NCI-H2107 treated with DMSO at 0.1 percent for 48 hours (cell line): ENCODE measurements around the gene TBC1D21.

Source experiments
- DNase-seq: peaks from one replicate; lab custom pipeline; 2025; ENCODE audit not compliant: unreplicated experiment; lab: John Stamatoyannopoulos, UW

TBC1D21 gene, protein sequence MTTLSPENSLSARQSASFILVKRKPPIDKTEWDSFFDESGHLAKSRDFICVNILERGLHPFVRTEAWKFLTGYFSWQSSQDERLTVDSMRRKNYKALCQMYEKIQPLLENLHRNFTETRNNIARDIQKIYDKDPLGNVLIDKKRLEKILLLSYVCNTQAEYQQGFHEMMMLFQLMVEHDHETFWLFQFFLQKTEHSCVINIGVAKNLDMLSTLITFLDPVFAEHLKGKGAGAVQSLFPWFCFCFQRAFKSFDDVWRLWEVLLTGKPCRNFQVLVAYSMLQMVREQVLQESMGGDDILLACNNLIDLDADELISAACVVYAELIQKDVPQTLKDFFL

DNA sequence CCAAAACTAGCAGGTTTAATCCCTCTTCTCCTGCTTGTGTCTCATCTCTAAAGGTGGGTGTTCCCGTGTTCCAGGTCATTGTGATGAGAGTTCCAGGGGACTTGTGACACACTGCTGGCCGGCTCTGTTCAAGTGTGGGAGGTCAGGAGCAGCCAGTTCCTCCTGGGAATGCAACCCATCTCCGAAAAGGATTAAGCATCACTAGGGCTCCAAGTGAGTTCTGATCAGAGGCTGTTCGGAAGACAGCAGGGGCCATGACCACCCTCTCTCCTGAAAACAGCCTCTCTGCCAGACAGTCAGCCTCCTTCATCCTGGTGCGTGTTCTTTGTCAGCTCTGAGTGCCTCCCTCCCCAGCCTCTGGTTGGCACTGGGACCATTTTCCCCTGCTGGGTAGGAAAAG lies at the start of gene TBC1D21:
Gene TBC1D21, plus strand, starts transcription at position 109 of the 400 bp plus-strand sequence. Its CDS starts 146 bp downstream, at position 255.
- DNase-seq: no peak

DNA sequence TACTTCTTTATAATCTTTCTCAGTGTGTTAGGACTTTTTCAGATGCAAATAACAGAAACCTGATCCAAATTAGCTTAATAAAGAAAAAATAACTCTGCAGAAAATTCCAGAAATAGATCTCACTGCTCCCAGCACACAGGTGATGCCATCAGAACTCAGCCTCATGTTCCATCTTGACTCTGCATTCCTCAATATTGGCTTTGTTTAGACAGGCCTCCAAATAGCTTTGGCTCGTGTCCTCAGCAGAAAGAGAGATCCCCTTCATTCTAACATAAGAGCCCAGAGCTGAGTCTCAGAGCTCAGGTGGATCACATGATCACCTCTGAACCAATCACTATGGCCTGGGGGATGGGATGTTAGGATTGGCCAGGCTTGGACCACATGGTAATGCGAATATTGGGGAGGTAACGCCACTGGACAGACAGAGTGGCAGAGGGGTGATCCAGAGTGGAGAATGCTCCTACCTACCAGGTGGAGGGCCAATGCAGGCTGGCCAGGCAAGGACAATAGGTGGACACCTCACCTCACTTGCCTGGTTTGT lies 46.6 kb upstream of the TBC1D21 start:
- no peak for DNase-seq

DNA sequence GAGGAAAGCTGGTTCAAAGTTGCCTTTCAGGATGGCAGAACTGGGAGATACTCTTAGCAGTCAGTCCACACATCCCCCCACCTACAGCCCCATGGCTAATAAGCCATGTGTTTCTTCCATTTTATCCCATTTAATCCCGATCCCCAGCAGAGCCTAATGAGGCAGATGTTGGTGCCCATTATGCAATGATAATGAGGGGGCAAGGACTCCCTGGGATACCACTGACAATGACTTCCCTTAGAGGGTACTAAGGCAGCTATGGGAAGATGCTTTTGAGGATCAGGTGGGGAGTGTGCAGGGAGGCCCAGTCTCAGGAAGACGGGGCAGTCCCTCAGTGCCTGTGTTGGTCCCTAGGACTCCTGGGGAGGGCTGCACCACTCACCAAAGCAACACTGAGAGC lies 43.8 kb upstream of the TBC1D21 start:
- DNase-seq: no peak

DNA sequence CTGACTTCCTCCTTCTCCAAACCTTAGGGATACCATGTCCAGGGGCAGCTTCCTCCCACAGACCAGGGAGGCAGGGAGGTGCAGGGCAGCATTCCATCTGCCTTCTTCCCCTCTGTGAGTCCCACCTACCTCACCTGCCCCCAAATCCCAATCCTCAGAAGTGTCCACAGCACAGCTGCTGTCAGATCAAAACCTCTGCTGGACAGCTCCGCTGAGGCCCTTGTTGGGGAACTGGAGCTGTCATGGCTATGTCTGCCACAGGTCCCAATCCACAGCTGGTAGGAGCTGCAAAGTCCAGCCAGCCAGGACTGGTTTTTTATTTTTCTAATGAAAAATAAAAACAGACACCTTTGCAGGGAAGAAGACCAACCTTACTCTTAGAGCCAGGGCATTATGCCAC lies 40.7 kb upstream of the TBC1D21 start:
- DNase-seq: no peak

DNA sequence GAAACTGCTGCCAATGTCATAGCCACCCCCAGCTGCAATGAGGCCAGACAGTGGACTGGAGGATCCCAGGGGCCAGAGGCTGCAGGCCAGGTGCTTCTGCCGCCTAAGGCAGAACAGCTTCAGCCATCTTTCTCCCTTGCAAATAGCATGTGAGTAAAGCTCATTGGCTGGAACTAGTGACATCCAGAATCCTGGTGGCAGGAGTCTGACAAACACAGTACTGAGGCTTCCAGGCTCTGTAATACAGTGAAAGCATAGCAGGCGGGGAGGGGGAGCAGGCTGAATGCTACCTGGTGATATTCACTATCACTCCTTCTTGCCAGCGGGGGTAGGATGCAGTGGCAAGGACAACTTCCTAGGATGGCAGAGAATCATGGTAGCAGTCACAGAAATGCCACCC lies 36.5 kb upstream of the TBC1D21 start:
- no peak for DNase-seq

DNA sequence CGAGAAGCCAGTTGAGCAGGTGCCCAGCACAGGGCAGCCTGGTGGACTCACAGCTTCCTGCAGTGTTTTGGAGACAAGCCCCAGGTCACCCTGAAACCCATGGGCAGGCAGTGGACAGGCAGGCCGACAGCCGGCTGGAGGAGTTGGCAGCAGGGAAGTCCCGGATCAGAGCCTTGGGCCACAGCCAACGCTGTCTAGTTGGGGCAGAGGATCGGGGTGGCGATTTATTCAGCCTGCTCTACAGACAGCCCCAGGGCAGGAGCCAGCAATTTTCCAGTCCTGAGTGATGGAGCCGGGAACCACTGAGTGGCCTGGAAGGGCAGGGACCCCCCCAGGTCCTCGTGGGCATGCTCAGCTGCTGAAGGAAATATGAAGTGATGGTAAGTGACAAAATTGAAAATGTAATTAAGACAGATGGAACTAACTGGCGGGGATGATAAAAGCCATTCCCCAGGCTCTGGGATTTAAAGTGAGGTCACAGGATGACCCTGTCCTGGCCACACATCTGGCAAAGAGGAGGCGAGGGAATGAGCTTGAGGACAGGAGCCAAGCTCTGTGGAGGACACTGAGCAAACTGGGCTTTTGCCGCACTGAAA lies 34.4 kb upstream of the TBC1D21 start:
- no peak for DNase-seq

DNA sequence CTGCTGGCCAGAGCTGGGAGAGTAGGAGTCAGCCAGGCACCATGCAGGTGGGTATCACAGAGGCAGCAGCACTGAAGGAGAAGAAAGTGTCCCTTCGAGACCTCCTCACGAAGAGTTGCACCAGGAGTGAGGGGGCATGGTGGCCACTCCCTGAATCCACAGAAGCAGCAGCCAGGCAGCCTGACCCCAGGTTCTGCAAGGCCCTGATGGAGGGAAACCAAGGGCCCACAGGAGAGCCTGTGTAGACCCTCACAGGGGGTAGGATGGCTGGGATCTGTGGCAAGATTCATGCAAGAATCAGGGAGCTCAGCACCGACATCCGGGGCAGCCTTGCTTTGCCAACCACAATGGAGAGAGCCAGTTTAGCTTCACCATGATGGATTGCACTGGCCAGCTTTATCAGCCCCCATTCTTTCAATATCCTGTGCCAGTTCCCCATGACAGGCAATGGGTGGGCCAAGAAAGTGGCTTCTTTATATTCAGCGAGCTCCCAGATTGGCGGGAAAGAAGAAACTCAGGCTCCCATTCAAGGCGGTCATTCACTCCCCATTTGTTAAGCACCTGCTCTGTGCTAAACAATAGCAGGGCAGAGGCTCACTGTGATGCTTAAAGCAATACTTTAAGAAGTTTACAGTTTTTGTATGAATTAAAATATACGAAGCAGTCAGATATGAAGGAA lies 33.5 kb upstream of the TBC1D21 start:
- DNase-seq: no peak

DNA sequence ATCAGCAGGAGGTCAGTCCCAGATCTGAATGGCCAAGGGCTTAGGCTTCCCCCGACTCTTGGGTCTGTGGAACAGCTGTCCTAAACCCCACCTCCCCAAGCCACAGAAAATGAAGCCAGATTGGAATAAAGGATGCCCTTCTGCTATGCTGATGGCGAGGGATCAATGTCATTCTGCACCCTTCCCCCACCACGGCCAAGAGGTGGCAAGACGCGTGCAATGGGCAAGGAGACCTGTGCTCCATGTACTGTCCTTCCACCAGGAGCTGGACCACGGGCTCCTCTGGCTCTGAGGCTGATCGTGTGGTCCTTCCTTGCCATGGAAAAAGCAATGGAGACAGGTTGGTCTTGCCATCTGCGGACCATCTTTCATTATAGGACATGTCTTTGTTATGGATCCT lies 32.6 kb upstream of the TBC1D21 start:
- DNase-seq: no peak

DNA sequence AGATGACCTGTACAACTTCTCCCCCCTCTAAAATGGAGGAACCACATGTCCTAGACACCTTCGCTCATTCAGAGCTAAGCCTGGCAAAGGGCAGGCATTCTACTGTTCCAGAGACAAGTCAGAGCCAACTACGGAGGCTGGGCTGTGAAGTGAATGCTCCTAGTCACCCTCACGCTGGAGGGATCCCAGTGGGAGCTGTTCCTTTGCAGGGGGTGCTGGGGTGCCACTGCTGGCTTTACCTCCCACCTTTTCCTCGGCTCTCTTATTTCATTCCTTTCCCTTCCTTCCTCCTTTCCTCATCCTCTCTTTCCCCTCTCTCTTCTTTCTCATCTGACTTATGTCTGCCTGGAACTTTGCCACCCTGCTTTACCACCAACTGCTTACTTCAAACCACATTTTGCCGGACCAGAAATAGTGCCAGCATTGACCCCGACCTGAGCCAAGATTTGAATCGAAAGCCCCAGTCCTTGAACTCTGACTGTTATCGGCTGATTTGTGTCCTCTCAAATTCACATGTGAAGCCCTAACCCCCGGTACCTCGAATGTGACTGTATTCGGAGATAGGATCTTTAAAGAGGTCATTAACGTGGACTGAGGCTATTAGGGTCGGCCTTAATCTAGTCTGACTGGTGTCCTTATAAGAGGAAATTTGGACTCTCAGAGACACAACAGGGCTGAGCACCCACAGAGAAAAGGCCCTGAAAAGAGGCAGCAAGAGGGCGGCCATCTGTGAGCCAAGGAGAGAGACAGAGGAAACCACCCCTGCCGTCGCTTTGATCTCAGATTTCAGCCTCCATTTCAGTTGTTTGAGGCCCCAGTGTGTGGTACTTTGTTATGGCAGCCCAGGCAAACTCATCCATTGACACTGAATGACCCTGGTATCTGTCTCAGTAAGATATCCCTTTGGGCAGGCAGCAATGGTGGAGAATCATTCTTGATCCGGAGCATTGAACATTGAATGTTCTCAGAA lies 31.3 kb upstream of the TBC1D21 start:
- no peak for DNase-seq

DNA sequence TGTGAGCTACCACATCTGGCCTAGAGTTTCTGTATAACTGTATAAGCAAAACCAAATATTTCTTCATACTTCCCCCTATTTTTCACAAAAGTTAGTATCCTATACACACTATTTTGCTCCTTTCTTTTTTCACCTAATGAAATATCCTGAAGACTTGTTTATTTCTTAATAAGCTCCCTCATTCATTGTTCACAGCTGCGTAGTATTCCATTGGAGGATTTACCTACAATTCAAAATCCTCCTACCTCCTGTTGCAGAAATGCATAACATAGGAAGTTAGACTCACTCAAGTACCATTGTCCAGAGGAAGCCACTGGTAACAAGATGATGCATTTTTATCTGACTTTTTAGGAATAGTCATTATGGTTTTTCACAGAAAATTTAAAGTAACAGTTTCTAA lies 29.6 kb upstream of the TBC1D21 start:
- DNase-seq: no peak

DNA sequence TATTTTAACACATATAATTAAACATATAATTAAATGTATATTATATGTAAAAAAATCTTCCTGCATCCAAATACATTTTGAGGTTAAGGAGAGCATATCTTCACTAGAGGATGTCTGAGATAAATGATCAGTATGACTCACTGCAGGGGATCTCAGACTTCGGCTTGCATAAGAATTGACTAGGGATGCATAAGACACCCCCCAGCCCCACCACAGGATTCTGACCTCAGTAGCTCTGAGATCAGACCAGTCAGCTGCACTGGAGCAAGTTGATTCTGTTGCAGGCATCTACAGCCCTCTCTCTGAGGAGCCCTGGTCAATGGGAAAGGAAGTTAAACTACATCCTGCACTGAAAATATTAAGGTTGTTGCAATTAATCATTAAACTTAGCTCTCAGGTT lies 29.0 kb upstream of the TBC1D21 start:
- DNase-seq: no peak

DNA sequence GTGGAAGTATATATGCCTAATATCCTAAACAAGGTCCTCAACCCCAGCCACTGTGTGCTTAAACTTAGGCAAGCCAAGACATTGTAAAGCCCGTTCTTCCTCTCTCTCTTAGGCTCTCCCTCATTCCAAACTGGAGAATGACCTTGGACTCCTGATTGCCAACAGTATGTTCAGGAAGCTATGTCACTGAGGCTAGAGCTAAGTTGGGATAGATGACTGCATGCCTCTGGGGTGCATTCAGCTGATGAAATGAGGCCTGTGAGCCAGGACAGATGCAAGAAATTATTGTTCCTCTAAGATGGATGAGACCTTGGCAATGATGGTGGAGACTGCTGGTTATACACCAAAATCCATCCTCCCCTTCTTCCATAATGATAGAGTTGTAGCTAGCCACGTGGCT lies 27.9 kb upstream of the TBC1D21 start:
- no peak for DNase-seq

DNA sequence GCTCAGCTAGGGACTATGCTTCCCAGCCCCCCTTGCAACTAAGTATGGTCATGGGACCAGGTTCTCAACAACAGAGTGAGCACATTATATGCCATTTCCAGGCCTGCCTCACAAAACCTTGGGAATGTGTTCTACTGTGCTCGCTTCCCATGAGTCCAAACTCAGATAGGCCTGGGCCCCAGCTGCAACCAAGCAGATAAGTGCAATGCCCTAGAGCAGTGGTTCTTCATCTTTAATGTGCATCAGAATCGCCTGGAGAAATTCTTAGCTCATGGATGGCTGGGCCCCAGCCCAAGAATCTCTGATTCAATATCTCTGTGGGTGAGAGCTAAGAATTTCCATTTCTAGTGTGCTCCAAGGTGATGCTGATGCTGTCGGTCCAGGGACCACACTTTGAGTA lies 27.5 kb upstream of the TBC1D21 start:
- DNase-seq: no peak

DNA sequence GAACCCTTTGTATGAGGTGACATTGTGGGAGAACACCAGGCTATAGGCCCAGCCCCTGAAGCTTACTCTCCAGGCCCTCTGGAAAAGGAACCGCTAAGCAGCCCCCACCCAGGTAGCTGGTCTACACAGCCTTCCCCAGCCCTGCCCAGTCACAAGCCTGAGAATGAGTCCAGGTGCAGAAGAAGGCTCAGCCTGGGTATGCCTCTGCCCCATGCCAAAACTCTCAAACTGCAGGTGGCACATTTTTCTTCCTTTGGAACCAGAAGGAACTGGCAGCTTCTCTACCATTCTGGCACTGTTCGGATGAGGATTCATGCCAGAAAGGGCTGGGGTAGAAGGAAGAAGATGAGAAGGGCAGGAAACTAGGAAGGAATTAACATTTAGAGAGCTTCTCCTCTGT lies 23.7 kb upstream of the TBC1D21 start:
- DNase-seq: no peak

DNA sequence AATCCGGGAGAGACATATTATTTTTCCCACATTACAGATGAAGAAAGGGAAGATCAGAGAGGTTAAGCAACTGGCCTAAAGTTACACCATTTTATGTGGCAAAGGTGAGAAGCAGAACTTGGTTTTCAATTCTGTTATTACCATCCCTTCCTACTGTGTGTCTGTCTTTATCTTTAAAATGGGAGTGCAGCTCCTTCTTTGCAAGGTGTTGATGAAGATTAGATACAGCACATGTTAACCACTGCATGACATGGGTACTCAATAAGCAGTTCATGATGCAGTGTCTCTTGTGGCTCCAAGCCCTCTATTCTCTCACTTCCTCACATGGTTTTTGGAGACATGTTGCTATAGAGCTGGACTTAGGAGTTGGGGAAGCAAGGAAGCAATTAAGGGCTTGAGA lies 23.1 kb upstream of the TBC1D21 start:
- DNase-seq: no peak

DNA sequence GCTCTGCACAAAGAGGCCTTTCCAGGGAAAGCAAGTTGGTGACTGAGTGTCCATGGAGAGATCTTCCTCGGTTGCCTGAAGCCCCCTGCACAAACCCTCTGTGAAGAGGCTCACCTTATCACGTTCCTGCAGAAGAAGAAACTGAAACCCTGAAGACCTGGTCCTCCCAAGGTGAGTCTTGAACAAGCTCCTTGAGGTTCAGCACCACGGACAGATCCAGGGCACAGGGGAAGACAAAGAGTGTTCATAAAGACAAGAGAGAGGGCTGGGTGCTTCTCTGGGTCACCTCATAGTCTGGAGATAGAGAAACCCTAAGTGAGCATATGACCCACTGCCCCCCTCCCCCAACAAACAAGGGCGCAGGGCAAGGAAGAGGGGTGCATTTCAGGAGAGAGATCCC lies 21.7 kb upstream of the TBC1D21 start:
- DNase-seq: no peak

DNA sequence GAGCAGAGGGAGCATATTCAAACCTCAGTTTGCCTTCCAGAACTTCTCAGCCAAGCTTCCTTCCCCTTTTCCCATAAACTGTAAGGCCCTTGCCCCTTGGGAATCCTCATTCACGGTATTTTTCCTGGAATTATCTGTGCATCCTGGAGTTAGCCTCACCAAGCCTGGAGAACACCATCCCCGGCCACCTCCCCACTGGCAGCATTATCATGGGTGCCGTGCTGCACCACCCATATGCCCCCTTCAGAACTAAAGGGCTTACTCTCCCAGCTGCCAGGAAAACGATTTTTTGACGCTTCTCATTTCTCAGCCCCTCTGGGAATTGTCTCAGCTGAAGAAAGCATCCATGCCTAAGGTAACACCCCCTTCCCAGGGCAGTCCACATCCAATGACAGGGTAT lies 20.9 kb upstream of the TBC1D21 start:
- DNase-seq: no peak

DNA sequence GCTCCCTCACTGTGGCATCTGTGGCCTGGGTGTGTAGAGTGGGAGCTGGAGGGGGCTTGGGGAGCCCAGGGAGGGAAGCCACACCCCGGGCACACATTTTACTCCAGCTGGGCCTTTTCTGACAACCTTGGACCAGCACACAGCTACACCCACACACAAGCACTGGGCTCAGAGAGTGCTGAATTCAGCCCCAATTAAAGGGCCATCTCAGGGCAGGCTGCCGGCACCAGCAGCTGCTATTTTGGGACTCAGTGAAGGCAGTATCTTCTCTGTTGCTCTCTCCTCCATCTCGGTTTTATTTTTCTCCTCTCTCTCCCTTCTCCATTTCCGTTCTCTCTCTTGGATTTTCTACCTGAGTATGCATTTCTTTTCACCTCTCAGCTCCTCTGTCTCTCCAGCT lies 19.1 kb upstream of the TBC1D21 start:
- DNase-seq: no peak

DNA sequence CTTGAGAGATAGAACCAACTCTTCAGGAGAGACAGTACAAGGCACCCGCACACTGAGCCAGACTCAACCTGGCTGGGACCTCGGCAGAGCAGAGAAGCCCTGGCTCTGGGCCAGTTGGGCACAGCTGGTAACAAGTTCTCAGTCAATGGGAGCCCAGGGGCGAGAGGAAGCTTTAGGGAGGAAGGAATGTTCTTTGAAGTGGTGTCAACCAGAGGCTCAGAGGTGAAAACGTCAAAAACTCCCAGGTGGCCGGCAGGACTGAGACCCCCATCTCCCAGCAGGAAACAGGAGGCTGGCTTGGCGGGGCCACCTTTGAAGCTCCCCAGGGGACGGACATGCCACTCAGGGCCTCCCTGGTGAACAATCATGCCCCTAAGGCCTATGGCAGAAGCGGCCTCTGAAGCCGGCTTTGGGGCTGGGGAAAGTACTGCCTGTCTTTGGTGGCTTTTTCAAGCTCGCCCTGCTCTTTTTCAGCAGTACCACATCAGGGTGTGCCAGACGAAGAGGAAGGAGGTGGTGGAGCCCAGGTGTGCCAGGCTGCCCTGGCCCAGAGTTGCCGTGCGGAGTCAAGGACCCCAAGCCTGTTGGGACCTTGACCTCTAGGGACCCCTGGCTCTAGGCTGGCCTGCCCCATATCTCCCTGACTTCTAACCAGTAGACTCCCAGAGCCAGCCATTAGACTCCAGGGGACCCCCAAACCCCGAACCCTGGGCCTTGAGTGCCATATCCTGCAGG lies 16.7 kb upstream of the TBC1D21 start:
- no peak for DNase-seq

DNA sequence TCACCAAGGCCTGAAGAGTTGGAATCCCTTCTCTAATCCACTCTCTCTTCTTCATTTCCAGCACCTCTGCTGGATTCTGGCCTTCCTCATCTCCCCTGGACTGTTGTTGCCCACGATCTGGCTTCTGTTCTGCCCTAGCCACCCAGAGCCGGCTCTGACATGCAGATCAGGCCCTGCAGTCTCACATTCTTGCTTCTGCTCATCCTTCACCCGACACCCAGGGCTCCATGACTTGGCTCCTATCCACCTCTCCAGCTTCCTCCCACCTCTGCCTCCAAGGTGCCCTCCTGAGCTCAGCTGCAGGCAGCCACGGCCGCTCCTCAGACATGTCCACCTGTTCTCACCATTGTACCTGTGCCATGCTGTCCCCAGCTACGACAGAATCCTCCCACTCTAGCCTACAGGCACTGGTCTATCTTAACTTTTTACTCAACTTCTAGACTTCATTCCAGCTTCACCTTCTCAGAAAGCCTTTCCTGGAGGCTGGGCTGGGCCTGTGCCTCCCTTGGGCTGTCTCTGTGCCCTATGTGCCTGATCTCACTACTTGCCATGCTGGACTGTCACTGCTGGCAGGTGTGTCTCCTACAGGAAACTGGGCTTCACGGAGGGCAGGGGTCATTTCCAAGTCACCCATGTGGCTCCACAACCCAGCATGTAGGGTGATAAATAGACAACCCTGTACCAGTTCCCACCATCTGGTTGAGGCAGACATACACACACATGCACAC lies 16.0 kb upstream of the TBC1D21 start:
- no peak for DNase-seq
